Smooth muscle cell (in vitro differentiated cells): Measurements from ENCODE around the gene RBM18. TPM values are rescaled to one million over a fixed set of nuclear protein-coding genes. Genes with fewer than 3 reads are reported as not detected.

Source experiments
- DNase-seq: peaks from one replicate; lab custom pipeline; 2025; ENCODE audit not compliant: unreplicated experiment; lab: John Stamatoyannopoulos, UW
- H2AFZ ChIP-seq: fragments of 200-600 bp; sonication (generic); 2 replicates; pipeline ENCODE4 v1.6.0; 2016; ENCODE audit warnings: antibody characterized with exemption, low read depth, mild to moderate bottlenecking
- H3F3A ChIP-seq: fragments of 200-600 bp; sonication (generic); 2 replicates; pipeline ENCODE4 v1.6.0; 2017; ENCODE audit warnings: antibody characterized with exemption, low read depth
- H3K27ac ChIP-seq: fragments of 200-600 bp; sonication (generic); 2 replicates; pipeline ENCODE4 v1.5.1; 2016; ENCODE audit warnings: low read depth, mild to moderate bottlenecking
- H3K27me3 ChIP-seq: fragments of 200-600 bp; sonication (generic); 2 replicates; pipeline ENCODE4 v1.6.1; 2016; ENCODE audit warnings: low read depth, mild to moderate bottlenecking
- H3K36me3 ChIP-seq: fragments of 200-600 bp; sonication (generic); 2 replicates; pipeline ENCODE4 v1.5.1; 2016; ENCODE audit warnings: low read depth
- H3K4me1 ChIP-seq: fragments of 200-600 bp; sonication (generic); 2 replicates; pipeline ENCODE4 v1.5.1; 2016; ENCODE audit warnings: low read depth
- H3K4me2 ChIP-seq: fragments of 200-600 bp; sonication (generic); 2 replicates; pipeline ENCODE4 v1.6.0; 2016; ENCODE audit warnings: mild to moderate bottlenecking
- H3K4me3 ChIP-seq: fragments of 200-600 bp; sonication (generic); 2 replicates; pipeline ENCODE4 v1.5.1; 2016; ENCODE audit warnings: mild to moderate bottlenecking
- H3K79me2 ChIP-seq: fragments of 200-600 bp; sonication (generic); 2 replicates; pipeline ENCODE4 v1.6.0; 2016; ENCODE audit warnings: low read depth, mild to moderate bottlenecking
- H3K9ac ChIP-seq: fragments of 200-600 bp; sonication (generic); 2 replicates; pipeline ENCODE4 v1.6.0; 2016; ENCODE audit warnings: low read depth
- H3K9me3 ChIP-seq: fragments of 200-600 bp; sonication (generic); replicated peaks from 2 replicates; pipeline ENCODE4 v1.5.1; 2016; ENCODE audit warnings: low read depth
- H4K20me1 ChIP-seq: fragments of 200-600 bp; sonication (generic); 2 replicates; pipeline ENCODE4 v1.6.0; 2016; ENCODE audit warnings: low read depth
- CTCF ChIP-seq: fragments of 200-600 bp; sonication (generic); IDR thresholded peaks from 2 replicates; pipeline ENCODE4 v1.5.1; 2017; ENCODE audit warnings: borderline replicate concordance, mild to moderate bottlenecking, antibody characterized with exemption; ENCODE audit not compliant: insufficient read depth, poor library complexity, severe bottlenecking
- WGBS: methylation state at CpG from one replicate; pipeline ENCODE4 v1.1.7; 2016; ENCODE audit warnings: low lambda C conversion rate; 5-methylcytosine and 5-hydroxymethylcytosine counted together
- polyA plus RNA-seq: library from polyadenylated mRNA; unstranded; fragments of >200 nt; fragmentation: Nextera tagmentation; extraction: Ambion mirVana; gene quantifications from 2 replicates; pipeline ENCODE4 v1.2.1, GENCODE V29; 2016
- total RNA-seq: library from RNA; depleted of rRNA; stranded (reverse); fragments of >200 nt; gene quantifications from 2 replicates; pipeline ENCODE4 v1.2.3, GENCODE V29; 2014

The RBM18 gene
- total and polyA plus RNA-seq, 2 experiments from 2014 or later: 15.3 to 29.6 TPM

GRCh38 chr9:122205176-122205575 is 59.5 kb downstream of the RBM18 start:
- Histone ChIP-seq H3K9me3 (no peaks in the 10 kb centered on the region), H3K9ac (no peak overlapping the region), H3K4me1 (no peaks in the 10 kb centered on the region), H2AFZ (no peak overlapping the region), H3F3A (no peaks in the 10 kb centered on the region), H3K27me3 (peaks cover 26% of the 10 kb centered on the region), H3K27ac (no peak overlapping the region), H3K79me2 (no peaks in the 10 kb centered on the region), H3K36me3 (no peaks in the 10 kb centered on the region), H3K4me3 (no peak overlapping the region), H3K4me2 (no peak overlapping the region), H4K20me1 (no peaks in the 10 kb centered on the region)
- WGBS: 97% methylated on average over 8 of the region's 8 CpGs
- TF ChIP-seq CTCF: no peak
- no peak for DNase-seq

GRCh38 chr9:122204491-122204890 is 60.1 kb downstream of the RBM18 start:
- WGBS: 93% methylated on average over 12 of the region's 12 CpGs
- no peak overlapping the region for H3K27ac ChIP-seq
- peaks cover 23% of the 10 kb centered on the region for H3K27me3 ChIP-seq
- no peaks in the 10 kb centered on the region for H3K79me2 ChIP-seq
- no peak overlapping the region for H3K9ac ChIP-seq
- no peaks in the 10 kb centered on the region for H4K20me1 ChIP-seq
- H3K4me2 ChIP-seq: no peak overlapping the region
- H3F3A ChIP-seq: no peaks in the 10 kb centered on the region
- H3K9me3 ChIP-seq: no peaks in the 10 kb centered on the region
- H3K4me3 ChIP-seq: no peak overlapping the region
- no peak overlapping the region for H2AFZ ChIP-seq
- no peaks in the 10 kb centered on the region for H3K36me3 ChIP-seq
- TF ChIP-seq CTCF: no peak
- no peak for DNase-seq
- no peaks in the 10 kb centered on the region for H3K4me1 ChIP-seq

- Histone ChIP-seq H3K4me3 (no peak overlapping the region), H3K4me1 (no peaks in the 10 kb centered on the region), H3K4me2 (no peak overlapping the region), H3K27ac (no peak overlapping the region), H3K27me3 (peaks cover 19% of the 10 kb centered on the region), H2AFZ (no peak overlapping the region), H3K79me2 (no peaks in the 10 kb centered on the region), H3K36me3 (no peaks in the 10 kb centered on the region), H4K20me1 (no peaks in the 10 kb centered on the region), H3K9ac (no peak overlapping the region), H3F3A (no peaks in the 10 kb centered on the region), H3K9me3 (no peaks in the 10 kb centered on the region)
- TF ChIP-seq CTCF: no peak
- 90% methylated on average over 5 of the region's 5 CpGs for WGBS
- no peak for DNase-seq
Observed at GRCh38 chr9:122204055-122204454, 60.6 kb downstream of the RBM18 start.

- H3K27me3 ChIP-seq: peaks cover 11% of the 10 kb centered on the region
- no peaks in the 10 kb centered on the region for H3F3A ChIP-seq
- H3K9me3 ChIP-seq: no peaks in the 10 kb centered on the region
- DNase-seq: no peak
- H3K4me1 ChIP-seq: no peaks in the 10 kb centered on the region
- 50% methylated on average over 3 of the region's 3 CpGs for WGBS
- H2AFZ ChIP-seq: no peak overlapping the region
- H3K36me3 ChIP-seq: no peaks in the 10 kb centered on the region
- no peak for TF ChIP-seq CTCF
- no peaks in the 10 kb centered on the region for H3K79me2 ChIP-seq
- no peaks in the 10 kb centered on the region for H4K20me1 ChIP-seq
- no peak overlapping the region for H3K4me3 ChIP-seq
- no peak overlapping the region for H3K9ac ChIP-seq
- H3K4me2 ChIP-seq: no peak overlapping the region
- H3K27ac ChIP-seq: no peak overlapping the region
Observed at GRCh38 chr9:122202111-122202510, 62.5 kb downstream of the RBM18 start.
